Amniotic stem cell (primary cell): ENCODE results near the gene ILK.

Experiments used
- DNase-seq: peaks from one replicate; lab custom pipeline; 2025; lab: John Stamatoyannopoulos, UW

Gene ILK

DNA sequence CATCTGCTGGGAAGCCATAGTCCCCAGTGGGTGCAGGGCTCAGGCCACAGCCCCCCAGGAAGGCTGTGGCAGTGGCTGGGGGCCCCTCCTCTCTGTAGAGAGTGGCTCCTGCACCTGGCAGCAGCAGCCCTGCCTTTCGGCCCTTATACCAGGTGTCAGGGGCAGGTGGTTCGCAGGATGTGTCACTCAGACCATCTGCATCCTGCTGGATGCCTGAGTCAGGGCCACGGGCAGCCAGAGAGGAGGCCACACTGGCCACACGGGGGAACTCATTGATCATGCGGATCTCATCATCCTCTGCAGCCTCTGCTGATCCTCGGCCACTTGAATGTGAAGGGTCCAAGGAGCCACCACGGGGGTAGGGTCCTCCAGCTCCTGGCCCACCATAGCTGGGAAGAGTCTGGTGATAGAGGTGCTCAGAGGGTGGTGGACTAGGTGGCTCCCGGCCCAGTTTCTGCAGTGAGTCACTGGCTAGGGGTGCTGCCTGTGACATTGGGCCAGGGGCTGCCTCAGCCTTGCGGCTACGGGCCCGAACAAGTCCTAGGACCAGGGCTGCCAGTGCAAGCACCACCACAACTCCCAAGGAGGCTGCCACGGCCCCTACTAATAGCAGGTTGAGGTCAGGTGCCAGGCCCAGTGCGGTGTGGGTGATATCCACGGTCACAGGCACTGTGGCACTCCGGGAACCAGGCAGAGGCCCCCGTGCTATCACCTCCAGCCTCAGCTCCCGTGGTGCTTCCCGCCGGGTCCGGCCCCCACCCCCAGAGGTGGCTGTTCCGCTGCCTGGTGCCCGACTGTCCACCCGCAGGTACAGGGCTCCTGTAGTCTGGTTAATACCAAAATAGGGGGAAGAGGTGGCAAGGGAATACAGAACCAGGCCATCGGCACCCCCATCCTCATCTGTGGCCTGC, 18.9 kb downstream of the ILK start:
- DNase-seq: no peak

DNA sequence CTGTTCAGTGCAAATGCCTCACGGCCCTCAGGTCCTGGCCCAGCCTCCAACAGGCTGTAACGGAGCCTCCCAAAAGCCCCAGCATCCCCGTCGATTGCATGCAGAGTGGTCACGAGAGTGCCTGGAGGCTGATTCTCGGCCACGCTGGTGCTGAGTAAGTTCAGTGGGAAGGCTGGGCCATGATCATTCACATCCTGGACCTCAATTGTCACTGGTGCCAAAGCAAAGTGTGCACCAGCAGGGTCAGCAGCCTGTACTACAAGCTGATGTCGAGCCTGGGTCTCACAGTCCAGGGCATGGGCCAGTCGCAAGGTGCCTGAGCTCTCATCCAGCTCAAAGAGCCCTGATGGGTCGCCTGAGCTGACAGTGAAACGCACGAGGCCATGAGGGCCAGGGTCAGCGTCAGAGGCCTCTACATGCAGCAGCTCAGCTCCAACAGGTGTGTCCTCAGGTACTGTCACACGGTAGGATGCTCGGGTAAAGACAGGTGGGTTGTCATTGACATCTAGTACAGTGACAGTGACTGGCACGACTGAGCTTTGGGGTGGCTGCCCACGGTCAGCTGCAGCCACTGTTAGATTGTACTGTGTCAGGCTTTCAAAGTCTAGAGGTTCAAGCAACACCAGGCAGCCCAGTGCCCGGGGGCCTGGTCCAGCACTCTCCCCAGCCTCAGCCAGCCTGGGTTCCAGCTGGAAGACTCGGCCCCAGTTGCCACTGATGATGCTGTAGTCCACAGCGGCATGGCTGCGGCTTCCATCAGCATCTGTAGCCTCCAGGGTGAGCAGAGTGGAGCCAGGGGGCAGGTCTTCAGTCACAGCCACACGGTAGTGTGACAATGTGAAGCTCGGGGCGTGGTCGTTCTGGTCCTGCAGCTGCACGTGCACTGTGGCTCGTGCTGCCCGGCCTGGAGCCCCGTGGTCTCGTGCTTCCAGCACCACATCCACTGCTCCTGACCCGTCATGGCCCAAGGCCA, 20.1 kb downstream of the ILK start:
- no peak for DNase-seq

DNA sequence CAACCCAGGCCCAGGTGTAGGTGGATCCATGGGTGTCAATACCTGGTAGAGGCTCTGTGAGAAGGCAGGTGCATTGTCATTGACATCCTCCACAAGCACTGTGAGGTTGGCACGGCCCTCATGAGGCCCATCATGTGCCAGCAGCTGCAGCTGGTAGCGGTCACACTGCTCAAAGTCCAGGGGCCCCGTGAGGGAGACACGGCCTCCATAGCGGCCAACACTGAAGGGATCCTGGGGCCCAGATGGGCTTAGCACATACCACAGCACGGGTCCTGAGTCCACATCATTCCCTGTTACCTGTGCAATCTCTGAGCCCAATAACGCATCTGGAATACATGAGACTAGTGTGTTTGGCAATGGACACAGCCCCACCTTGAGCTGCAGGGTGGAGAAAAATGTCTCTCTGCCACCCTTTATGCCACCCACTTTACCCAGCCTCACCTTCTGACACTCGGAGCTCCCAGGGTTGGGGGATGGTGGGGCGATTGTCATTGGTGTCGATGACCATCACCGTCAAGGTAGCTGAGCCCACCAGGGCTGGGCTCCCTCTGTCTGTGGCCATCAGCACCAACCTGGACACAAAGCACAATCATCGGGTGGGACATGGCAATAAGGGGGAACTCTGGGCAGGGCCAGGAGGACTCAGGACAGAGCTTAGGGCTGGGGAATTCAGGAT, 21.7 kb downstream of the ILK start:
- DNase-seq: no peak

DNA sequence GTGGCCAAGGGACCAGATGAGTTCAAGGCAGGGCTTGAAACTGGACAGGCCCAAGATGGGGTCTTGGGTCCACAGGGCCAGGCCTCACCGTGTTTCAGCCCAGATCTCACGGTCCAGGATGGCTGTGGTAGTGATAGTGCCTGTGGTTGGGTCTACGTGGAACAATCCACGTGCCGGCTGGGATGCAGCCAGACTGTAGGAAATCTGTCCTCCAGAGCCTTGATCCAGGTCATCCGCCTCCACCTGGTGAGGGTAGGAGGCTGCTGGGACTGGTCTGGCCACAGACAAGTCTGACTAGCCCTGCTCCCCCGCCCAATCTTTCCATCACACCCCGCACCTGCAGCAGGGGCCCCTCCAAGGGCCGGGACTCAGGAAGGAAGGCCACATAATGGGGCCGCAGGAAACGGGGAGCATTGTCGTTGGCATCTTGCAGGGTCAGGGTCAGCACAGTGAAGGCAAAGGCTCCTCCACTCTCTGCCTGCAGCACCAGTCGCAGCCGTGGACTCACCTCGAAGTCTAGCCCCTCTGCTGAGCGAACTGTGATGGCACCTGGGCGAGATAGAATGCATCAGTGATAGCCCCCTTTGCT, 22.4 kb downstream of the ILK start:
- no peak for DNase-seq

DNA sequence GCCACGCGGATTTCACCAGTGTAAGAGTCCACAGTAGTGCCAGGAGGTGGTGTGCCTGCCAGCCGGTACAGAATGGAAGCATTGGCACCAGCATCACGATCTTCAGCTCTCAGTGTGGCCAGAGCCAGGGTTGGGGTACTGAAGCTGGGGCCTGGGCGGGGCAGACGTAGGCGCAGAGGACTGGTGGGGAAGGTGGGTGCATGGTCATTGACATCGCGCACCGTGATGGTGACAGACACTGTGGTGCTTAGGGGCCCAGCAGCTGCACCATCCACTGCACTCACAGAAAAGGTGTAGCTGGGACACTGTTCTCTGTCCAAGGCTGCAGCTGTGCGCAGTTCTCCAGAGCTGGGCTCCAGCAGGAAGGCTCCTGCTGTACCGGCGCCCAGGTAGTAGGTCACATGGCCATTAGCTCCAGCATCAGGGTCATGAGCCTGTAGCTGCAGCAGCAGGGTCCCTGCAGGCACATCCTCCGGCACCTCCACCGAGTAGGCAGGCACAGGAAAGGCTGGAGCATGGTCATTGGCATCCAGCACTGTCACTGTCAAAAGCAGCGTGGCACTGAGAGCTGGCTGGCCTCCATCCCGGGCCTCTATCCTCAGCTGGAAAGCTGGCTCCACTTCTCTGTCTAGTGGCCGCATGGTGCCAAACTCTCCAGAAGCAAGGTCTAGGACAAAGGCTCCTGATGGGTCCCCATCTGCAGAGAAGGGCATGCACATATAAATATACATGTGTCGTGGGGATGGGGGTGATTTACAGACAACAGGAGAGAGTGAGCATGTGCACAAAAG, 23.6 kb downstream of the ILK start:
- DNase-seq: no peak

DNA sequence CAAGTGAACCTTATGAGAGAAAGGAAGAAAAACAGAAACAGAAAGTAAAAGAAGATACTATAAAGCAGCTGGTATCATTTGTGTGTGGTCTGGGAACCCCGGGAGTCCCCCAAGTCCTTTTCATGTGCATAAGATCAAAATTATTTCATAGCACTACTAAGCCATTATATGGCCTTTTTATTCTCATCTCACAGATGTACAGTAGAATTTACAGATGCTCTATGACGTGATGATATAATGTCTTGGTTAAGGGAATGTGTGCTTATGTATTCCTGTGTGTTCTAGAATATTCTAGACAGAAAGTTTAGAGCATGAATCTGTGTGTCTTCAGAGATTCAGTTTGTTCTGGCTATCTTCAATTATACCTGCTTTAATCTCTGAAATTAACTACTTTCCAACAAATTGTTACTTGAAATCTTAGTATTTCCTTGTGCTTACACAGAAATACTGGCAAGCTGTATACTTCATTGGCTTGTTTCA, 24.2 kb downstream of the ILK start:
- no peak for DNase-seq

DNA sequence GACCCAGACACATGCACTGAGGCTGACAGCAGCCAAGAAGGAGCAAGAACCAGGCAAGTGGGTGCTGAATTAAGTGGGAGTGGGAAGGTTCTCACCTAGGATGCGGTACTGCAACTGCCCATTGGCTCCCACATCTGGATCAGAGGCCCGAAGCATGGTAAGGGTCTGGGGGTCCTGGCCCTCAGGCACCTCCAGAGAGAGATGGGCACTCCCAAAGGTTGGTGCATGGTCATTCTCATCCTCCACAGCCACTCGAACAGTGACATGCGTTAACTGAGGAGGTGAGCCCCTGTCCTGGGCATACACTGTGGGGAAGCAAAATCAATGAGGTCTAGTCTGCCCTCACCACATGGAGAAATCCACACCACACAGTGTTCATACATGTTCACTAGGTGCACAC, 25.0 kb downstream of the ILK start:
- no peak for DNase-seq

DNA sequence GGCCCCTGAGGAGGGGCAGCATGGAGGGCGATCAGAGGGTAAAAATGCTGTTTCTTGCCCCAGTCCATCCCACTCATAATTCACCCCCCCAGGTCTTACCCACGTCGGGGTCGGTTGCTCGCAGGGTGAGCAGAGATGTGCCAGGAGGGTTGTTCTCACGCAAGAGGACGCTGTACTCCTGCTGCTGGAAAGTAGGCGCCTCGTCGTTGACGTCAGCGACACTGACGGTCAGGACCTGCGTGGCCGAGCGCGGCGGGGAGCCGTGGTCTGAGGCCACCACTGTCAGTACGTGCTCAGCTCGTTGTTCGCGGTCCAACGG, 26.0 kb downstream of the ILK start:
- DNase-seq: no peak

DNA sequence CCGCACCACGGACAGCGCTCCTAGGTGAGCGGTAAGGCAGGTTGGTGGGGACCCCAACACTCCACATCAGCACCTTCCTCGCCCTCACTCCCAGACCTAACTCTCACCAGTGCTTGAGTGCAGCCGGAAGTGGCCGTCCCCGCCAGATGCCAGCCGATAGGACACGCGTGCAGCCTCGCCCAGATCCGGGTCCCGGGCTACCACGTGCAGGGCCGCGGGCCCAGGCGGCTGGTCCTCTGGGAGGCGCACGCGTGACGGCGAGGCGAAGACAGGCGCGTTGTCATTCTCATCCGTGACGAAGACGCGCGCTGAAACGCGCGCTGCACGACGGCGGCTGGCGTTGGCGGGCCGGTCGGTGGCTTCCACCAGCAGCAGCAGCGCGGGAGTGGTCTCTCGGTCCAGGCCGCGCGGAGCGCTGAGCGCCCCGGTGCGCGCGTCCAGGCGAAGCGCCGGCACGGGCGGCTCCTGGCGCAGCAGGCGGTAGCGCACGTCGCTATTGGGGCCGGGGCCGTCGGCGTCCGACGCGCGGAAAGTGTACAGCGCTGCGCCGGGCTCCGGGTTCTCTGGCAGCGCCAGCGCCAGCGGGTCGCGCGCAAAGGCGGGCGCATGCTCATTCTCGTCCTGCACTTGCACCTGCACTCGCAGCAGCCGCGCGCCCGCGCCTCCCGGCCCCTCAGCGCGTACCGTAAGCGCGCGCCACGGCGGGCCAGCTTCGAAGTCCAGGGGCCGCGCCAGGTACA, 26.5 kb downstream of the ILK start:
- DNase-seq: no peak

DNA sequence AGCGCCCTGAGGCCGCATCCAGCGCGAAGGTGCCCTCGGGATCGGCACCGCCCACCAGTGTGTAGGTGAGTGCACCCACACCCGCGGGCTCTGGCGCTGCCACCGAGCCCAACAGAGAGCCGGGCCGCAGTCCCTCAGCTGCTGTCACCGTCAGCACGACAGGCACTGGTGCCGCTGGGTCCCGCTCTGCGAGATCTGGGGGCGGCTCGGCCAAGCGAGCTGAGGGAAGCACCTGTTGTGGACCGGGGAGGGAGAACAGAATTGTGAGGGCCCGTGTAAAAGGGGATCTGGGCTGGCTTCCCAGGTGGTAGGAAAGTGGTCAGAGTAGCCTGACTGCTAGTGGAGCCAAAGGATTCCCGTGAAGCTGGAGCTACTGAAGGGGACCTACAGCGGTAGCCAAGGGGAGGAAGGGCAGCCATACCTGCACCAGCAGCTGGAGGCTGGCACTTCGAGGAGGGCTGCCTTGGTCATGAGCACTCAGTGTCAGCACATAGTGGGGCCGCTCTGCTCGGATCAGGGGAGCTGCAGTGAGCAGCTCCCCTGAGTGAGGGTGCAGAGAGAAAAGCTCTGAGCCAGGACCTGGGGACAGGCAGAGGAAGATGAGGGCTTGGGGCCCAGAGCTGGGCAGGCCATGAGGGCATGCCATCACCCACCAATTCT, 27.2 kb downstream of the ILK start:
- DNase-seq: no peak

DNA sequence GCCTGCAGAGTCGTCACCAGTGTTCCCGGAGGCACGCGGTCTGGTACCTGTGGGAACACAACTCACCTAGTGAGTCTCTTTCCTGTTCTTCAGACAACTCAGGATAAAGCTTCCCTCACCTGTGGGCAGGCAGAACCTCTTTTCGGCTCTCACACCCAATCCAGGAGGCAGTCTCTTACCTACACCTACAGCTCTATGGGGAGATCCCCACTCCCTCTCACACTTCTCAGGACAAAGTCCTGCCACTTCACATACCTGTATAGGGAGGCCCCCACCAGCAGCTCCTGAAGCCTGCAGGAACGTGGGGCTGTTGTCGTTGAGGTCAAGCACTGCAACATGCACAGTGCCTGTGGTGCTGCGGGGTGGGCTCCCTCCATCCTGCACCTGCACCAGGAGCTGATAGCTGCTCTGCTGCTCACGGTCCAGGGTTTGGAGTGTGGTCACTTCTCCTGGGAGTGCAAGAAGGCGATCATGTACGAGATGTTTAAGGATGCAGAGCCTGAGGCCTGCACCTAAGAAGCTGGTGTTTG, 27.9 kb downstream of the ILK start:
- no peak for DNase-seq

DNA sequence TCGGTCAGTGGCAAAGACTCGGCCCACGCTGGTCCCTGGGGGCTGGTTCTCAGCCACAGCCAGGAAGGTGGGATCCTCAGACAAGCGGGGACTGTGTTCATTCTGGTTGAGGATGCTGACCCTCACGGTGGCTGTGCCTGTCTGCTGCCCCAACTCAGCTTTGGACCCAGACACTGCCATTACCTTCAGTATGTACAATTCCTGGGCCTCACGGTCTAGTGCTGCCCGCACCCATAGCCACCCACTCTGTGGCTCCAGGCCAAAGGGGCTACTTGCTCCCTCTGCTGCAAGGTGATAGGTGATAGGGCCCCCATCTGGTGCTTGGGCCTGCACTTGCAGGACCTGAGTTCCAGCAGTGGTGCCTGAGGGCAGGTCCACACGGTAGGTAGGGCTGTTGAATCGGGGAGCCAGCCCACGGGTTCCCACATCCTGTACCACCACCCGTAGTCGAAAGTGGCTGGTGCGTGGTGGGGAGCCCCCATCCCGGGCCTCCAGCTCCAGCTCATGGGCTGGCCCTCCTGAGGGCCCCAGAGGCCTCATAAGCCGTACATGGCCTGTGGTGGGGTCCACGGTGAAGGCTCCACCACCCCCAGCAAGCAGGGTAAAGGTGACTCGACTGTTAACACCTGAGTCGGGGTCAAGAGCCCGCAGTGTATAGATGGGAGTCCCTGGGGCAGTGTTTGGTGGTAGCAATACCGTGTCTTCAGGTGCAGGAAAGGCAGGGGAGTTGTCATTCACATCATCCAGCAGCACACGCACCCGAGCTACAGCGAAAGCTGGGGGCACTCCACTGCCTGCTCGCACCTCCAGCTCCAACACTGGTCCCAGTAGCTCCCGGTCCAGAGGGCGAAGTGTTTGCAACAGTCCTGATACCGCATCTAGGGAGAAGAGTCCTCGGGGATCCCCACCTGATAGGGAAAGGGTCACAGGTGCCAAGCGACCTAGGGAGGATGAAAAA, 28.8 kb downstream of the ILK start:
- no peak for DNase-seq

DNA sequence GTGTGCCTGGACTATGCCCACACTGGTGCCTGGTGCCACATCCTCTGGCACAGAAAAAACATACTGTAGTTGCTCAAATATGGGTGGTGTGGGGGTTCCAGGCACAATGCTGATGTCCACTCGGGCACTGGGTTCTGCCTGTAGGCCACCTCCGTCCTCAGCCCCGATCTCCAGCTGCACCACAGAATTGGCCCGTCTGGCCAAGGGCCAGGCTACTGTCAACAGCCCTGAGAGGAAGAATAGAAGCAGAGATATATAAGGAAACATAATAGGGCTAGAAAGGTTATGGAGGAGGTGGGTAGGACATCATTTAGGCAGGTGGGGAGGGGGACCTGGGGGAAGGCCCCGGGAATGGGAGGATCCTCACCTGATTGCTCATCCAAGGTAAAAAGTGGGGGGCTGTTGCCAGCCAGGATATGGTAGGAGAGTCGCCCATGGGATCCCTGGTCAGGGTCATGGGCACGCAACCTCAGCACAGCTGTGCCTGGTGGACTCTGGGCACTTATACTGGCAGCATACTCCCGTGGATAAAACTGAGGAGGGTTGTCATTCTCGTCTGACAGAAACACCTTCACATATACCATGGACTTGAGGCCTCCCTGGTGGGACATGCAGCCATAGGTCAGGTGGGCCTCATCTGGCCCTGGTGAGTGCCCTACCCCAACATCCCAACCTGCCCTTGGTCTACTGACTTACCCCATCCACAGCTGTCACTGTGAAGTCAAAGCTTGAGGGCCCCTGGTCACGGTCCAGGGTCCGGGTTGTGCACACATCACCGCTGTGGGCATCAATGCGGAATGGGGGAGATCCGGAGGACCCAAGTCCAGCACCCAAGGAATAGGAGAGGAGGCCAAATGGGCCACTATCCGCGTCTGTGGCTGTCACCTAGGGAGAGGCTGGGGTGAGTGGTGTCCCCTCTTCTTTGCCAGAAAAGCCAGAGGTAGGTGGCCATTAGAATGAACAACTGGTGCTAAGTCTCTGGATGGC, 30.1 kb downstream of the ILK start:
- DNase-seq: no peak

DNA sequence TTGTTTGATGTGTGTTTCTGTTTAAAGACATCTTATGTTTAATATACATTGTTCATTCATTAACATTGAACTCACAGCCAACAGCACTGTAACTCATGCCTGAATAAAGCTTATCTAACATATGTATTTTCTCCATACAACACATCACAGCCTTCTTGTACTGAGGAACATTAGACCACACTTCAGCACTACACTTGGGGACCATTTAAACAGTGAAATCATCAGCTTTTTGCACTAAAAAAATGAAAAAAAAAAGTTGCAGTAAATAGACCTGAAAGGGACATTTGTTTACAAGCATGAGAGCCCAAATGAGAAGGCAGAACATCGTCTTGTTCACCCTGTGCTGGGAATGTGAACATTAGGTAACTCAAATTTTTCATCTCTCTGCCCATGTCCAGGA, 31.0 kb downstream of the ILK start:
- DNase-seq: no peak

DNA sequence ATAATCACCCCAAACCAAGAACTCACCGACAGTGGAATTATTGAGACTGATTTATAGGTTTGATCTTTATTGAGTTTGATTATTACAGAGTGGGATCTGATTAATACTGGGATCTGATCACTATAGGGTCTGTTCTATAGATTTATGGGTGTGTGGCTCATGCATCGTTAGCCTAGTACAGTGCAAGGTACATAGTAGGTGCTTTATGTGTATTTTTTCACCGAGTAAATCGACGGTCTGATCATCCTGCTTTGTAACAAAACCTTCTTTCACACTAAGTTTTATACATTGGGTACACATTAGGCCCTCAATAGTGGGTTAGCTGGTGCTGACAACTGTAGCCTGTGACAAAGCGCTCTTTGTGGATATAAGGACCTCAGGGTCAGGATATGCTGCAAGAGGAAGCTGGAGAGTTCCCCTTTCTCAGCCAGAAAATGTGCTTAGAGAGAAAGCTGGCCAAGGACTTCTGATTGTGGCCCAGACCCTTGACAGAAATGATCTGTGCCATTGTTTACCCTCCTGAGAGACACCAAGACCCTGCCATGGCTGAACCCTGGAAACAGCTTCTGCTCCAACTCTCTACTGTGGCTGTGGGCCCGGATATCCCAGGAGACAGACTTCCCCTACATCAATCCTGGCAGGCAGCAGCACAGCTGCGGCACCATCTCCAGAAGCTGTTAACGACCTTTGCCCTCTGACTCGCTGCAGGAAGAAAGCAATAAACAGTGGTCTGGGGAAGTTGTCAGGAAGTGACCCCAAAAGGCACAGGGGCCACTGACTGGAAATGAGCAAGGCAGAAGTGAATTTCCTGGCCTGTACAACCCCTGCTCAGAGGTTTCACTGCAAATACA, 31.7 kb downstream of the ILK start:
- DNase-seq: no peak

DNA sequence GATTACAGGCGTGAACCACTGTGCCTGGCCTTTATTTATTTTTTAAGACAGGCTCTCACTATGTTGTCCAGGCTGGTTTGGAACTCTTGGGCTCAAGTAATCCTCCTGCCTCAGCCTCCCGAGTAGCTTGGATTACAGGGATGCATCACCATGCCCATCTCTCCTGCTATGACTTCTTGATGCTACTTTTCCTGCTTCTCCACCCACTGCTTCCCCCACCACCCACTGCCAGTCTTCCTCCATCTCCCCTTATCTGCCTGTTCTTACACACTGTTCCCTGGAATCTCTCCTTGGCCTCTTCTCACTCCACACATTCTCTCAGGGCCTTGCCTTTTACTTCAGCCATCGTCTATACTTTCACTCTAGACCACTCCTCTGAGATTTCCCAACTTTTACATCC, 32.9 kb downstream of the ILK start:
- DNase-seq: no peak
